NCI-H510A (cell line): Measurements from ENCODE around the gene PET100.

Experiments used
- DNase-seq: peaks from one replicate; lab custom pipeline; 2025; lab: John Stamatoyannopoulos, UW

The PET100 gene

GRCh38 chr19:7679771-7680605 is 50.4 kb downstream of the PET100 start:
- no peak for DNase-seq

- DNase-seq, result peak; percentile 68
Observed at GRCh38 chr19:7680606-7681339, 51.2 kb downstream of the PET100 start, which contains the start of gene TRAPPC5. TSS of gene TRAPPC5 (plus strand) at chr19:7680833. CDS start at chr19:7682254, 1,421 bp downstream.
